ENCODE data around the gene INAVA. TPM values are rescaled to one million over a fixed set of nuclear protein-coding genes. Genes with fewer than 3 reads are reported as not detected.
"Not testable (repeated sequence)": the region's sequence is repeated elsewhere in the genome, so short reads cannot be mapped to it uniquely, and the experiment has no call there.

The INAVA gene
- total RNA-seq, 2 donors from 2014 or later, result 0.25 to 0.39 TPM

GRCh38 chr1:200908191-200908868 lies 13.6 kb downstream of the INAVA start:
- Mint-ChIP-seq H3K36me3 (ENCODE audit: low read depth) (no peaks in the 10 kb centered on the region), H3K27me3 (peaks cover 4% of the 10 kb centered on the region), H3K27ac (peak overlapping the region; percentile 57), H3K4me1 (peaks cover 20% of the 10 kb centered on the region), H3K4me3 (no peak overlapping the region)
- ATAC-seq (no peak), DNase-seq (no peak)
- no peaks in the 10 kb centered on the region for H3K9me3 ChIP-seq (ENCODE audit: control insufficient read depth, low read length, poor library complexity, severe bottlenecking)

GRCh38 chr1:200909071-200909470 lies 14.4 kb downstream of the INAVA start:
- Mint-ChIP-seq H3K27me3 (peaks cover 4% of the 10 kb centered on the region), H3K4me3 (no peak overlapping the region), H3K4me1 (peaks cover 20% of the 10 kb centered on the region), H3K27ac (no peak overlapping the region), H3K36me3 (ENCODE audit: low read depth) (no peaks in the 10 kb centered on the region)
- ATAC-seq (no peak), DNase-seq (no peak)
- no peaks in the 10 kb centered on the region for H3K9me3 ChIP-seq (ENCODE audit: control insufficient read depth, low read length, poor library complexity, severe bottlenecking)

- ATAC-seq (no peak), DNase-seq (no peak)
- Mint-ChIP-seq H3K4me1 (peaks cover 20% of the 10 kb centered on the region), H3K27ac (no peak overlapping the region), H3K27me3 (peaks cover 4% of the 10 kb centered on the region), H3K36me3 (ENCODE audit: low read depth) (no peaks in the 10 kb centered on the region), H3K4me3 (no peak overlapping the region)
- H3K9me3 ChIP-seq (ENCODE audit: control insufficient read depth, low read length, poor library complexity, severe bottlenecking), result no peaks in the 10 kb centered on the region
These were observed 15.1 kb downstream of the INAVA start for GRCh38 chr1:200909757-200910239.

- no peaks in the 10 kb centered on the region for H3K9me3 ChIP-seq (ENCODE audit: control insufficient read depth, low read length, poor library complexity, severe bottlenecking)
- no peak for ATAC-seq
- Mint-ChIP-seq H3K4me1 (peaks cover 15% of the 10 kb centered on the region), H3K27ac (no peak overlapping the region), H3K4me3 (no peak overlapping the region), H3K27me3 (peaks cover 4% of the 10 kb centered on the region), H3K36me3 (ENCODE audit: low read depth) (no peaks in the 10 kb centered on the region)
- DNase-seq, result no peak
These were observed 16.7 kb downstream of the INAVA start for GRCh38 chr1:200911361-200911760.

- H3K36me3 Mint-ChIP-seq (ENCODE audit: low read depth); DNase-seq; ATAC-seq; H3K9me3 ChIP-seq (ENCODE audit: control insufficient read depth, low read length, poor library complexity, severe bottlenecking); H3K27ac Mint-ChIP-seq; H3K4me3 Mint-ChIP-seq; H3K27me3 Mint-ChIP-seq: not testable (repeated sequence)
- H3K4me1 Mint-ChIP-seq, result peaks cover 13% of the 10 kb centered on the region
These were observed 17.2 kb downstream of the INAVA start for GRCh38 chr1:200911936-200912335.

- no peaks in the 10 kb centered on the region for H3K9me3 ChIP-seq (ENCODE audit: control insufficient read depth, low read length, poor library complexity, severe bottlenecking)
- Mint-ChIP-seq H3K36me3 (ENCODE audit: low read depth) (no peaks in the 10 kb centered on the region), H3K4me1 (peaks cover 9% of the 10 kb centered on the region), H3K4me3 (no peak overlapping the region), H3K27me3 (peaks cover 2% of the 10 kb centered on the region), H3K27ac (no peak overlapping the region)
- DNase-seq (no peak), ATAC-seq (no peak)
These were observed 18.2 kb downstream of the INAVA start for GRCh38 chr1:200912737-200913407.

GRCh38 chr1:200916152-200916551 lies 21.5 kb downstream of the INAVA start:
- ATAC-seq, result no peak
- no peaks in the 10 kb centered on the region for H3K9me3 ChIP-seq (ENCODE audit: control insufficient read depth, low read length, poor library complexity, severe bottlenecking)
- H3K27me3 Mint-ChIP-seq, result no peaks in the 10 kb centered on the region

GRCh38 chr1:200916681-200917080 lies 22.0 kb downstream of the INAVA start:
- DNase-seq, result no peak
- ATAC-seq, result no peak
- Mint-ChIP-seq H3K4me1 (peaks cover 2% of the 10 kb centered on the region), H3K4me3 (no peak overlapping the region), H3K27me3 (no peaks in the 10 kb centered on the region), H3K36me3 (ENCODE audit: low read depth) (no peaks in the 10 kb centered on the region), H3K27ac (no peak overlapping the region)
- H3K9me3 ChIP-seq (ENCODE audit: control insufficient read depth, low read length, poor library complexity, severe bottlenecking), result no peaks in the 10 kb centered on the region

More at GRCh38 chr1:200916152-200916551, 21.5 kb downstream of the INAVA start:
- no peak for DNase-seq
- no peak overlapping the region for H3K4me3 Mint-ChIP-seq
- peaks cover 2% of the 10 kb centered on the region for H3K4me1 Mint-ChIP-seq
- H3K27ac Mint-ChIP-seq, result no peak overlapping the region
- H3K36me3 Mint-ChIP-seq (ENCODE audit: low read depth), result no peaks in the 10 kb centered on the region

GRCh38 chr1:200917291-200917817 lies 22.7 kb downstream of the INAVA start:
- peaks cover 2% of the 10 kb centered on the region for H3K27me3 Mint-ChIP-seq
- no peak overlapping the region for H3K27ac Mint-ChIP-seq
- H3K9me3 ChIP-seq (ENCODE audit: control insufficient read depth, low read length, poor library complexity, severe bottlenecking), result no peaks in the 10 kb centered on the region
- no peaks in the 10 kb centered on the region for H3K36me3 Mint-ChIP-seq (ENCODE audit: low read depth)
- peaks cover 2% of the 10 kb centered on the region for H3K4me1 Mint-ChIP-seq
- ATAC-seq (no peak), DNase-seq (no peak)
- H3K4me3 Mint-ChIP-seq, result no peak overlapping the region

- Mint-ChIP-seq H3K27ac (no peak overlapping the region), H3K36me3 (ENCODE audit: low read depth) (no peaks in the 10 kb centered on the region)
These were observed 23.3 kb downstream of the INAVA start for GRCh38 chr1:200918006-200918405.

GRCh38 chr1:200919386-200919785 lies 24.7 kb downstream of the INAVA start:
- Mint-ChIP-seq H3K27ac (no peak overlapping the region), H3K4me1 (no peaks in the 10 kb centered on the region), H3K36me3 (ENCODE audit: low read depth) (no peaks in the 10 kb centered on the region), H3K27me3 (peaks cover 11% of the 10 kb centered on the region), H3K4me3 (no peak overlapping the region)
- no peaks in the 10 kb centered on the region for H3K9me3 ChIP-seq (ENCODE audit: control insufficient read depth, low read length, poor library complexity, severe bottlenecking)
- DNase-seq, result no peak
- ATAC-seq, result no peak

More at GRCh38 chr1:200918006-200918405, 23.3 kb downstream of the INAVA start:
- H3K4me1 Mint-ChIP-seq, result no peaks in the 10 kb centered on the region
- no peaks in the 10 kb centered on the region for H3K9me3 ChIP-seq (ENCODE audit: control insufficient read depth, low read length, poor library complexity, severe bottlenecking)
- DNase-seq (no peak), ATAC-seq (no peak)
- H3K4me3 Mint-ChIP-seq, result no peak overlapping the region
- H3K27me3 Mint-ChIP-seq, result peaks cover 9% of the 10 kb centered on the region

GRCh38 chr1:200921571-200922110 lies 26.9 kb downstream of the INAVA start:
- ATAC-seq (no peak), DNase-seq (no peak)
- Mint-ChIP-seq H3K27ac (no peak overlapping the region), H3K4me1 (peaks cover 2% of the 10 kb centered on the region), H3K36me3 (ENCODE audit: low read depth) (no peaks in the 10 kb centered on the region), H3K4me3 (no peak overlapping the region), H3K27me3 (peaks cover 11% of the 10 kb centered on the region)
- H3K9me3 ChIP-seq (ENCODE audit: control insufficient read depth, low read length, poor library complexity, severe bottlenecking), result no peaks in the 10 kb centered on the region

GRCh38 chr1:200922406-200922805 lies 27.7 kb downstream of the INAVA start:
- no peaks in the 10 kb centered on the region for H3K9me3 ChIP-seq (ENCODE audit: control insufficient read depth, low read length, poor library complexity, severe bottlenecking)
- Mint-ChIP-seq H3K27me3 (peaks cover 11% of the 10 kb centered on the region), H3K27ac (no peak overlapping the region), H3K4me1 (peaks cover 2% of the 10 kb centered on the region), H3K4me3 (no peak overlapping the region), H3K36me3 (ENCODE audit: low read depth) (no peaks in the 10 kb centered on the region)
- no peak for ATAC-seq
- no peak for DNase-seq
